Glutamatergic neuron (in vitro differentiated cells): Measurements from ENCODE around the gene TAF5L. TPM values are rescaled to one million over a fixed set of nuclear protein-coding genes. Genes with fewer than 3 reads are reported as not detected.

Source experiments
- DNase-seq: peaks from one replicate; pipeline ENCODE4 v3.0.0; 2022
- H3K27ac Mint-ChIP-seq: one replicate; pipeline ENCODE4 v1.8.0; 2020; ENCODE audit warnings: mild to moderate bottlenecking, mixed read lengths, inconsistent platforms; ENCODE audit not compliant: unreplicated experiment
- H3K27me3 Mint-ChIP-seq: one replicate; pipeline ENCODE4 v1.8.0; 2020; ENCODE audit warnings: mild to moderate bottlenecking, moderate library complexity, mixed read lengths, inconsistent platforms; ENCODE audit not compliant: unreplicated experiment
- H3K36me3 Mint-ChIP-seq: one replicate; pipeline ENCODE4 v1.8.0; 2020; ENCODE audit warnings: mild to moderate bottlenecking, mixed read lengths, inconsistent platforms; ENCODE audit not compliant: unreplicated experiment
- H3K4me1 Mint-ChIP-seq: one replicate; pipeline ENCODE4 v1.8.0; 2020; ENCODE audit warnings: mild to moderate bottlenecking, low read depth, mixed read lengths, inconsistent platforms; ENCODE audit not compliant: unreplicated experiment
- H3K4me3 Mint-ChIP-seq: one replicate; pipeline ENCODE4 v1.8.0; 2020; ENCODE audit warnings: mild to moderate bottlenecking, mixed read lengths, inconsistent platforms; ENCODE audit not compliant: unreplicated experiment
- H3K9me3 Mint-ChIP-seq: one replicate; pipeline ENCODE4 v1.8.0; 2020; ENCODE audit warnings: mild to moderate bottlenecking, moderate library complexity, mixed read lengths, inconsistent platforms; ENCODE audit not compliant: unreplicated experiment
- CTCF ChIP-seq: fragments of 200-600 bp; sonication (generic); IDR thresholded peaks from one replicate; pipeline ENCODE4 v1.5.0; 2021; ENCODE audit not compliant: partially characterized antibody, unreplicated experiment
- total RNA-seq: library from RNA; stranded (reverse); fragmentation: NEBNext Ultra II Directional; extraction: Animal tissue kit (Norgen Biotek cat#: 25700); gene quantifications from one replicate; pipeline ENCODE4 v1.2.1, GENCODE V29; 2021; ENCODE audit not compliant: unreplicated experiment

TAF5L gene
- total RNA-seq, 1 donor from 2014 or later = 19.6 TPM

- H3K4me1 Mint-ChIP-seq = no peaks in the 10 kb centered on the region
- no peak for TF ChIP-seq CTCF
- no peak overlapping the region for H3K4me3 Mint-ChIP-seq
- H3K27me3 Mint-ChIP-seq = no peaks in the 10 kb centered on the region
- H3K9me3 Mint-ChIP-seq = peaks cover 2% of the 10 kb centered on the region
- H3K27ac Mint-ChIP-seq = no peak overlapping the region
- H3K36me3 Mint-ChIP-seq = no peaks in the 10 kb centered on the region
- DNase-seq = no peak
Measured at GRCh38 chr1:229613938-229614337, 12.0 kb downstream of the TAF5L start.

- no peaks in the 10 kb centered on the region for H3K36me3 Mint-ChIP-seq
- H3K4me3 Mint-ChIP-seq = no peak overlapping the region
- H3K9me3 Mint-ChIP-seq = peaks cover 2% of the 10 kb centered on the region
- no peak for TF ChIP-seq CTCF
- H3K27me3 Mint-ChIP-seq = no peaks in the 10 kb centered on the region
- no peak for DNase-seq
- no peak overlapping the region for H3K27ac Mint-ChIP-seq
- no peaks in the 10 kb centered on the region for H3K4me1 Mint-ChIP-seq
Measured at GRCh38 chr1:229608590-229608989, 17.3 kb downstream of the TAF5L start.

GRCh38 chr1:229607370-229607769, 18.6 kb downstream of the TAF5L start:
- H3K4me3 Mint-ChIP-seq = no peak overlapping the region
- H3K36me3 Mint-ChIP-seq = no peaks in the 10 kb centered on the region
- no peak for DNase-seq
- no peak overlapping the region for H3K27ac Mint-ChIP-seq
- no peak for TF ChIP-seq CTCF
- H3K9me3 Mint-ChIP-seq = peaks cover 2% of the 10 kb centered on the region
- no peaks in the 10 kb centered on the region for H3K27me3 Mint-ChIP-seq
- H3K4me1 Mint-ChIP-seq = peaks cover 4% of the 10 kb centered on the region

GRCh38 chr1:229603371-229604005, 22.4 kb downstream of the TAF5L start:
- Mint-ChIP-seq H3K4me1 (peaks cover 9% of the 10 kb centered on the region), H3K36me3 (no peaks in the 10 kb centered on the region), H3K4me3 (no peak overlapping the region), H3K27me3 (no peaks in the 10 kb centered on the region), H3K9me3 (no peaks in the 10 kb centered on the region), H3K27ac (no peak overlapping the region)
- TF ChIP-seq CTCF = no peak
- DNase-seq = no peak

- Mint-ChIP-seq H3K36me3 (no peaks in the 10 kb centered on the region), H3K27ac (no peak overlapping the region), H3K27me3 (no peaks in the 10 kb centered on the region), H3K9me3 (no peaks in the 10 kb centered on the region), H3K4me3 (no peak overlapping the region), H3K4me1 (peaks cover 9% of the 10 kb centered on the region)
- no peak for DNase-seq
- TF ChIP-seq CTCF = no peak
Measured at GRCh38 chr1:229600229-229600628, 25.7 kb downstream of the TAF5L start.
